PC-3 (cell line): ENCODE data around the gene ZNF234. TPM values are rescaled to one million over a fixed set of nuclear protein-coding genes. Genes with fewer than 3 reads are reported as not detected.

ENCODE experiments used
- ATAC-seq: fragments of 200-7000 bp; cut with Tn5 transposase; 2 replicates; pipeline ENCODE4 v1.9.1; 2020; ENCODE audit warnings: mild to moderate bottlenecking, moderate library complexity
- BruUV-seq: library from RNA; stranded (reverse); fragments of 400-500 nt; replicated peaks from 2 replicates; lab custom pipeline; 2021; lab: Mats Ljungman, UMichigan
- CTCF ChIA-PET: fragments of 300-600 bp; sonication (Branson Sonifier 250); formaldehyde crosslinking; loops from one replicate; lab custom pipeline; 2022; ENCODE audit warnings: antibody characterized with exemption; lab: Charles Lee
- POLR2A ChIA-PET: fragments of 300-600 bp; sonication (Branson Sonifier 250); formaldehyde crosslinking; loops from one replicate; lab custom pipeline; 2022; ENCODE audit warnings: antibody characterized with exemption; ENCODE audit not compliant: unreplicated experiment; lab: Charles Lee
- DNase-seq: peaks from one replicate; pipeline ENCODE4 v3.0.0-alpha.2; 2015
- H2AFZ ChIP-seq: fragments of 300-600 bp; sonication (generic); 2 replicates; pipeline ENCODE4 v1.6.0; 2016; ENCODE audit warnings: antibody characterized with exemption, low read length
- H3F3A ChIP-seq: fragments of 300-600 bp; sonication (generic); one replicate; pipeline ENCODE4 v1.6.0; 2017; ENCODE audit warnings: antibody characterized with exemption, low read length, control low read depth, mild to moderate bottlenecking; ENCODE audit not compliant: unreplicated experiment
- H3K27ac ChIP-seq: fragments of 300-600 bp; sonication (generic); 2 replicates; pipeline ENCODE4 v1.5.1; 2016; ENCODE audit warnings: mild to moderate bottlenecking, low read length
- H3K27me3 ChIP-seq: fragments of 300-600 bp; sonication (generic); 2 replicates; pipeline ENCODE4 v1.6.1; 2016; ENCODE audit warnings: low read length, mixed read lengths
- H3K36me3 ChIP-seq: fragments of 300-600 bp; sonication (generic); 2 replicates; pipeline ENCODE4 v1.6.1; 2016; ENCODE audit warnings: low read depth, mixed run types, low read length, mixed read lengths
- H3K4me1 ChIP-seq: fragments of 300-600 bp; sonication (generic); 2 replicates; pipeline ENCODE4 v1.5.1; 2016; ENCODE audit warnings: low read length; ENCODE audit not compliant: insufficient read depth
- H3K4me2 ChIP-seq: fragments of 300-600 bp; sonication (generic); 2 replicates; pipeline ENCODE4 v1.6.0; 2016; ENCODE audit warnings: low read length
- H3K4me3 ChIP-seq: fragments of 300-600 bp; sonication (generic); 2 replicates; pipeline ENCODE4 v1.5.1; 2016; ENCODE audit warnings: mild to moderate bottlenecking, low read length, mixed read lengths
- H3K79me2 ChIP-seq: fragments of 300-600 bp; sonication (generic); 2 replicates; pipeline ENCODE4 v1.6.1; 2017; ENCODE audit warnings: low read length, mixed read lengths
- H3K9ac ChIP-seq: fragments of 300-600 bp; sonication (generic); 2 replicates; pipeline ENCODE4 v1.6.0; 2016; ENCODE audit warnings: mild to moderate bottlenecking, low read length
- H3K9me2 ChIP-seq: fragments of 300-600 bp; sonication (generic); replicated peaks from 2 replicates; pipeline ENCODE4 v1.6.1; 2016; ENCODE audit warnings: mixed run types, low read length, mixed read lengths
- H3K9me3 ChIP-seq: fragments of 300-600 bp; sonication (generic); 2 replicates; pipeline ENCODE4 v1.6.1; 2016; ENCODE audit warnings: low read length, mixed read lengths
- H4K20me1 ChIP-seq: fragments of 300-600 bp; sonication (generic); 2 replicates; pipeline ENCODE4 v1.6.1; 2016; ENCODE audit warnings: low read length, mixed read lengths
- CTCF ChIP-seq: fragments of 300-600 bp; sonication (generic); conservative IDR thresholded peaks from 2 replicates; pipeline ENCODE4 v1.5.1; 2017; ENCODE audit warnings: antibody characterized with exemption, low read depth, mild to moderate bottlenecking, low read length
- EZH2 ChIP-seq: fragments of 300-600 bp; sonication (generic); IDR thresholded peaks from one replicate; pipeline ENCODE4 v1.6.1; 2017; ENCODE audit warnings: antibody characterized with exemption, mild to moderate bottlenecking, low read length; ENCODE audit not compliant: unreplicated experiment
- EZH2phosphoT487 ChIP-seq: fragments of 300-600 bp; sonication (generic); IDR thresholded peaks from 2 replicates; pipeline ENCODE4 v1.6.1; 2018; ENCODE audit warnings: mild to moderate bottlenecking, antibody characterized with exemption, low read length, borderline replicate concordance
- intact Hi-C: fragments of 100-400 bp; cut with micrococcal nuclease; formaldehyde crosslinking; loops from 2 replicates; pipeline ENCODE4 v1.9.0; 2023
- total RNA-seq: library from RNA; depleted of rRNA; stranded (reverse); fragments of >200 nt; gene quantifications from 2 replicates; pipeline ENCODE4 v1.2.3, GENCODE V29; 2014; rRNA removed

The ZNF234 gene
- total RNA-seq, 1 experiment from 2014 or later, result 1.6 TPM

- H4K20me1 ChIP-seq, result no peaks in the 10 kb centered on the region
- H3F3A ChIP-seq, result no peaks in the 10 kb centered on the region
- H3K79me2 ChIP-seq, result no peaks in the 10 kb centered on the region
- no peak for TF ChIP-seq CTCF
- no peak for TF ChIP-seq EZH2
- TF ChIP-seq EZH2phosphoT487, result no peak
- intact Hi-C loops, result no loop called here
- H3K9me3 ChIP-seq, result no peaks in the 10 kb centered on the region
- CTCF ChIA-PET, result no interaction called here
- no peak overlapping the region for H3K4me3 ChIP-seq
- no peak overlapping the region for H3K27ac ChIP-seq
- H2AFZ ChIP-seq, result no peak overlapping the region
- ATAC-seq (no peak), DNase-seq (no peak)
- H3K36me3 ChIP-seq, result no peaks in the 10 kb centered on the region
- no TSS peak for BruUV-seq
- H3K4me2 ChIP-seq, result no peak overlapping the region
- no peaks in the 10 kb centered on the region for H3K27me3 ChIP-seq
- no peaks in the 10 kb centered on the region for H3K9me2 ChIP-seq
- POLR2A ChIA-PET, result no interaction called here
- no peaks in the 10 kb centered on the region for H3K4me1 ChIP-seq
- no peak overlapping the region for H3K9ac ChIP-seq
Observed at GRCh38 chr19:44204772-44205171, 63.4 kb downstream of the ZNF234 start.

GRCh38 chr19:44207126-44207803 lies 65.9 kb downstream of the ZNF234 start:
- Histone ChIP-seq H4K20me1 (no peaks in the 10 kb centered on the region), H3K79me2 (no peaks in the 10 kb centered on the region), H3K4me1 (no peaks in the 10 kb centered on the region), H3K9me2 (no peaks in the 10 kb centered on the region), H3K4me3 (peak overlapping the region; percentile 95), H3K4me2 (peak overlapping the region; percentile 95), H3K36me3 (no peaks in the 10 kb centered on the region), H2AFZ (peak overlapping the region; percentile 100), H3K27me3 (no peaks in the 10 kb centered on the region), H3K9me3 (no peaks in the 10 kb centered on the region), H3F3A (no peaks in the 10 kb centered on the region), H3K27ac (0 out of 2 replicates have a peak overlapping the region, but pooled peaks have one; percentile 23), H3K9ac (peak overlapping the region; percentile 86)
- intact Hi-C loops, result no loop called here
- no TSS peak for BruUV-seq
- CTCF ChIA-PET, result no interaction called here
- DNase-seq (peak; percentile 94), ATAC-seq (peak; percentile 94)
- no peak for TF ChIP-seq EZH2
- TF ChIP-seq CTCF, result no peak
- TF ChIP-seq EZH2phosphoT487, result no peak
- POLR2A ChIA-PET, result no interaction called here

Other genes starting within 250 kb of the ZNF234 start
- gene ZNF45, start 206.3 kb upstream of the ZNF234 start, total RNA-seq, result 5.8 and 7.8 TPM in 2 replicates
- gene ZNF221, start 190.3 kb upstream of the ZNF234 start, total RNA-seq, result 0.55 and 2.1 TPM in 2 replicates
- gene ZNF155, start 157.4 kb upstream of the ZNF234 start, total RNA-seq, result 3.1 and 4.4 TPM in 2 replicates
- 0.52 and 1.0 TPM in 2 replicates for gene ZNF230, start 138.6 kb upstream of the ZNF234 start, total RNA-seq
- 0.95 and 2.0 TPM in 2 replicates for gene ZNF222, start 116.2 kb upstream of the ZNF234 start, total RNA-seq
- not detected in 2 replicates for gene ZNF223, start 89.5 kb upstream of the ZNF234 start, total RNA-seq
- gene ZNF284, start 69.4 kb upstream of the ZNF234 start, total RNA-seq, result 0.69 and 0.81 TPM in 2 replicates
- 5.6 and 11.0 TPM in 2 replicates for gene ZNF224, start 47.2 kb upstream of the ZNF234 start, total RNA-seq
- gene ZNF225, start 28.2 kb upstream of the ZNF234 start, total RNA-seq, result 0.46 and 1.6 TPM in 2 replicates
- 4.8 and 6.0 TPM in 2 replicates for gene ZNF226, start 23.5 kb downstream of the ZNF234 start, total RNA-seq
- 4.9 and 8.7 TPM in 2 replicates for gene ZNF227, start 71.0 kb downstream of the ZNF234 start, total RNA-seq
- 0.69 and 0.73 TPM in 2 replicates for gene ZNF233, start 118.3 kb downstream of the ZNF234 start, total RNA-seq
- 0.92 and 1.0 TPM in 2 replicates for gene ZNF235, start 163.5 kb downstream of the ZNF234 start, total RNA-seq
- gene ZNF112, start 215.1 kb downstream of the ZNF234 start, total RNA-seq, result 1.9 and 2.5 TPM in 2 replicates